Uterus (tissue), 2 donors: ENCODE data around the gene ELP1.

ENCODE experiments used
- POLR2A ChIP-seq, 2 donors: fragments of 450-650 bp; IDR thresholded peaks; one replicate each; pipeline ENCODE4 v1.6.1; 2016; ENCODE audit warnings: antibody characterized with exemption in 2 of 2, mild to moderate bottlenecking in 1 of 2, moderate library complexity in 1 of 2
- TF ChIP-seq, protein P1 (sequence below), 4 experiments: fragments of 200-600 bp in 2 of 4; fragments of 450-650 bp in 2 of 4; sonication (generic) in 2 of 4; IDR thresholded peaks; one replicate each; pipeline ENCODE4 v1.5.1; 2016 to 2019; ENCODE audit warnings: antibody characterized with exemption in 4 of 4, mild to moderate bottlenecking in 2 of 4, moderate library complexity in 1 of 4

DNA sequence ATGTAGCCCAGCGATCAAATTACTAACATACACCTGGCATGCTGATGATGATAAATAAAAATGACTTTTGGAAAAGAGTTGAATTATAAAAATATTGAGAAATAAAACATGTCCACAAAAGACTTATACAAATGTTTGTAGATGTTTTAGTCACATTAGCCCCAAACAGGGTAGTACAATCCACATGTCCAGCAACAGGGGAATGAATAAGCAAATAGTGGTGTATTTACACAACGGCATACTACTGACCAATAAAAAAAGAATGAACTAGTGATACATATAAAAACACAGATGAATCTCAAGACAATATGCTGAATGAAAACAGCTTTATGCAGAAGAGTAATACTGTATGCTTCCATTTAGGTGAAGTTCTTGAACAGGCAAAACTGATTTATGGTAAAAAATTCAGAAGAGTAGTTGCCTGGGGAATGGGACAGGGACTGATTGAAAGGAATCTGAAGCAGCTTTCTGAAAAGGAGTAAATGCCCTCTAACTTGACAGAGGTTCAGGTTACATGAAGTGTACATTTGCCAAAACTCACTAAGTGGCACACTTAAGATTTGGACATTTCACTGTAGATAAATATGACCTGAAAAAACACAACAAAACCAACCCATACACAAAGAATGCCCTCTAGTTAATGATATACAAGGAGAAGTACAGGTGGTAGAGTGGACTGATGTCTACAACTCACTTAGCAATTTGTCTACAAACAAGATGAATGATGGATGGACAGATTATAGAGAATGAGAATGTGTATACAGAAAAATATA lies 36.4 kb downstream of the ELP1 start:
- no peak for TF ChIP-seq POLR2A (IDR thresholded peaks at IDR 0.05)
- TF ChIP-seq, protein P1, sequence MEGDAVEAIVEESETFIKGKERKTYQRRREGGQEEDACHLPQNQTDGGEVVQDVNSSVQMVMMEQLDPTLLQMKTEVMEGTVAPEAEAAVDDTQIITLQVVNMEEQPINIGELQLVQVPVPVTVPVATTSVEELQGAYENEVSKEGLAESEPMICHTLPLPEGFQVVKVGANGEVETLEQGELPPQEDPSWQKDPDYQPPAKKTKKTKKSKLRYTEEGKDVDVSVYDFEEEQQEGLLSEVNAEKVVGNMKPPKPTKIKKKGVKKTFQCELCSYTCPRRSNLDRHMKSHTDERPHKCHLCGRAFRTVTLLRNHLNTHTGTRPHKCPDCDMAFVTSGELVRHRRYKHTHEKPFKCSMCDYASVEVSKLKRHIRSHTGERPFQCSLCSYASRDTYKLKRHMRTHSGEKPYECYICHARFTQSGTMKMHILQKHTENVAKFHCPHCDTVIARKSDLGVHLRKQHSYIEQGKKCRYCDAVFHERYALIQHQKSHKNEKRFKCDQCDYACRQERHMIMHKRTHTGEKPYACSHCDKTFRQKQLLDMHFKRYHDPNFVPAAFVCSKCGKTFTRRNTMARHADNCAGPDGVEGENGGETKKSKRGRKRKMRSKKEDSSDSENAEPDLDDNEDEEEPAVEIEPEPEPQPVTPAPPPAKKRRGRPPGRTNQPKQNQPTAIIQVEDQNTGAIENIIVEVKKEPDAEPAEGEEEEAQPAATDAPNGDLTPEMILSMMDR (IDR thresholded peaks at IDR 0.05): no peak
